H1 (cell line): ENCODE measurements around the gene MAGOH. TPM values are rescaled to one million over a fixed set of nuclear protein-coding genes. Genes with fewer than 3 reads are reported as not detected.

ENCODE experiments used
- RNF2 ChIP-seq: fragments of 200-900, 300-1000 bp; sonication (generic); IDR thresholded peaks from 2 replicates; pipeline ENCODE4 v1.7.1; 2016; ENCODE audit warnings: borderline replicate concordance, low read depth, mild to moderate bottlenecking, antibody characterized with exemption, low read length; ENCODE audit not compliant: poor library complexity, severe bottlenecking; ENCODE audit errors: missing control alignments
- SP1 ChIP-seq: IDR thresholded peaks from 2 replicates; pipeline ENCODE4 v1.6.1; 2011; ENCODE audit warnings: low read depth, low read length
- polyA plus RNA-seq, 7 experiments: library from polyadenylated mRNA; depleted of rRNA in 3 of 7; stranded (reverse) in 5 of 7; unstranded in 2 of 7; fragments of >200 nt in 5 of 7; fragments of 200-250 nt in 2 of 7; gene quantifications; 1 replicate in 5 of 7; 2 replicates in 1 of 7; 4 replicates in 1 of 7; pipeline versions ENCODE4 v1.2.1 to v1.2.3, GENCODE V29; 2011 to 2013; ENCODE audit warnings: missing spikeins in 2 of 7, mixed read lengths in 2 of 7
- total RNA-seq: library from RNA; stranded (reverse); fragmentation: NEBNext Ultra II Directional; extraction: Animal tissue kit (Norgen Biotek cat#: 25700); gene quantifications from 2 replicates; pipeline ENCODE4 v1.2.1, GENCODE V29; 2021

The MAGOH gene
- total and polyA plus RNA-seq, 2 of the 8 experiments (the other 6 are each of a cell fraction or from before 2014, with no cell fraction given), result 46.9 to 74.3 TPM

DNA sequence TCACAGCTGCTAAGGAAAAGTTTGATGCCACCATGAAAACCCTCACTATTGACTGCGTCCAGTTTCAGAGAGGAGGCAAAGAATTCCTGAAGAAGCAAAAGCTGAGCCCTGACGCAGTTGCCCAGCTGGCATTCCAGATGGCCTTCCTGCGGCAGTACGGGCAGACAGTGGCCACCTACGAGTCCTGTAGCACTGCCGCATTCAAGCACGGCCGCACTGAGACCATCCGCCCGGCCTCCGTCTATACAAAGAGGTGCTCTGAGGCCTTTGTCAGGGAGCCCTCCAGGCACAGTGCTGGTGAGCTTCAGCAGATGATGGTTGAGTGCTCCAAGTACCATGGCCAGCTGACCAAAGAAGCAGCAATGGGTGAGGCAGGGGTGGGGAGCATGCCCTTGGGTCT lies 27.4 kb downstream of the MAGOH start (continued):
- TF ChIP-seq RNF2 (no peak), SP1 (no peak)
